Fibroblast of skin of left biceps (primary cell): ENCODE results near the gene CFHR2.
A peak's percentile ranks its signal among the peaks of the same experiment; 100 is the strongest.
"Not testable (repeated sequence)": the region's sequence is repeated elsewhere in the genome, so short reads cannot be mapped to it uniquely, and the experiment has no call there.

Experiments
- DNase-seq, 2 experiments: peaks; one replicate each; pipeline ENCODE4 v3.0.0-alpha.2; 2013; ENCODE audit warnings: low read depth in 2 of 2

Gene CFHR2

GRCh38 chr1:196943568-196943967, at the start of gene CFHR2:
TSS of gene CFHR2 (plus strand) at chr1:196943738. CDS start at chr1:196943881, 143 bp downstream.
- DNase-seq, result not testable (repeated sequence)

- DNase-seq, result no peak
Observed at GRCh38 chr1:196896355-196896754, 47.2 kb upstream of the CFHR2 start.

- DNase-seq, result no peak
Observed at GRCh38 chr1:196897158-196897828, 46.2 kb upstream of the CFHR2 start.

GRCh38 chr1:196902344-196902743, 41.2 kb upstream of the CFHR2 start:
- DNase-seq, result no peak

GRCh38 chr1:196910215-196910614, 33.3 kb upstream of the CFHR2 start:
- DNase-seq, result no peak

GRCh38 chr1:196912283-196912682, 31.3 kb upstream of the CFHR2 start:
- DNase-seq, result not testable (repeated sequence)

GRCh38 chr1:196926839-196927238, 16.7 kb upstream of the CFHR2 start:
- peak in 1 of 2 experiments; percentile 3 for DNase-seq

- not testable (repeated sequence) for DNase-seq
Observed at GRCh38 chr1:196932853-196933252, 10.7 kb upstream of the CFHR2 start.

GRCh38 chr1:196933531-196934189, 9.9 kb upstream of the CFHR2 start:
- DNase-seq, result no peak

GRCh38 chr1:196941474-196941873, 2.1 kb upstream of the CFHR2 start:
- not testable (repeated sequence) for DNase-seq

GRCh38 chr1:196951711-196952394, 8.3 kb downstream of the CFHR2 start:
- no peak for DNase-seq

- no peak for DNase-seq
Observed at GRCh38 chr1:196954778-196955177, 11.2 kb downstream of the CFHR2 start.

GRCh38 chr1:196955926-196956325, 12.4 kb downstream of the CFHR2 start:
- no peak for DNase-seq

GRCh38 chr1:196960854-196961253, 17.3 kb downstream of the CFHR2 start:
- no peak for DNase-seq

- DNase-seq, result no peak
Observed at GRCh38 chr1:196970182-196970581, 26.6 kb downstream of the CFHR2 start.

GRCh38 chr1:196976278-196976677, 32.7 kb downstream of the CFHR2 start:
- DNase-seq, result no peak

GRCh38 chr1:196977278-196977677, 33.7 kb downstream of the CFHR2 start, which contains the start of gene CFHR5:
TSS of gene CFHR5 (plus strand) at chr1:196977556. CDS start at chr1:196977665, 109 bp downstream.
- no peak for DNase-seq

- DNase-seq, result no peak
Observed at GRCh38 chr1:196980859-196981258, 37.3 kb downstream of the CFHR2 start.

GRCh38 chr1:196982247-196982646, 38.7 kb downstream of the CFHR2 start:
- DNase-seq, result not testable (repeated sequence)

GRCh38 chr1:196991919-196992651, 48.5 kb downstream of the CFHR2 start:
- not testable (repeated sequence) for DNase-seq

GRCh38 chr1:196993916-196994315, 50.4 kb downstream of the CFHR2 start:
- no peak for DNase-seq

- peak; percentile 62 to 72 for DNase-seq
Observed at GRCh38 chr1:196997423-196997822, 53.9 kb downstream of the CFHR2 start.
